SK-MEL-5 (cell line): ENCODE results near the gene GGTA1. TPM values are rescaled to one million over a fixed set of nuclear protein-coding genes. Genes with fewer than 3 reads are reported as not detected.
"Not testable (repeated sequence)": the region's sequence is repeated elsewhere in the genome, so short reads cannot be mapped to it uniquely, and the experiment has no call there.

Experiments
- DNase-seq: peaks from one replicate; pipeline ENCODE4 v3.0.0-alpha.2; 2016; ENCODE audit warnings: low read depth, low spot score
- in situ Hi-C: cut with HindIII; loops from 2 replicates; pipeline ENCODE4 v1.10.0; 2016; ENCODE audit warnings: low sequenced_read_pairs, high pct_unique_total_duplicates, low pct_unique_long_range_greater_than_20kb
- total RNA-seq: library from RNA; depleted of rRNA; stranded (reverse); fragments of >200 nt; shearing (Covaris generic); gene quantifications from 2 replicates; pipeline ENCODE4 v1.2.3, GENCODE V29; 2014

GGTA1 gene
- total RNA-seq, 1 experiment from 2014 or later: not detected

GRCh38 chr9:121474231-121474947, 25.3 kb downstream of the GGTA1 start:
- DNase-seq: no peak
- in situ Hi-C loops: no loop called here

- DNase-seq: no peak
- in situ Hi-C loops: no loop called here
Measured at GRCh38 chr9:121473229-121473628, 26.4 kb downstream of the GGTA1 start.

GRCh38 chr9:121472446-121472845, 27.2 kb downstream of the GGTA1 start:
- no peak for DNase-seq
- in situ Hi-C loops: no loop called here

GRCh38 chr9:121466142-121466541, 33.5 kb downstream of the GGTA1 start:
- DNase-seq: no peak
- in situ Hi-C loops: no loop called here

GRCh38 chr9:121464968-121465367, 34.7 kb downstream of the GGTA1 start:
- in situ Hi-C loops: no loop called here
- no peak for DNase-seq

GRCh38 chr9:121463026-121463807, 36.4 kb downstream of the GGTA1 start:
- in situ Hi-C loops: no loop called here
- peak; percentile 67 for DNase-seq

- no peak for DNase-seq
- in situ Hi-C loops: no loop called here
Measured at GRCh38 chr9:121459513-121459912, 40.1 kb downstream of the GGTA1 start.

- DNase-seq, in situ Hi-C loops: not testable (repeated sequence)
Measured at GRCh38 chr9:121458449-121458848, 41.2 kb downstream of the GGTA1 start.

- in situ Hi-C loops: no loop called here
- no peak for DNase-seq
Measured at GRCh38 chr9:121455527-121456239, 44.0 kb downstream of the GGTA1 start.

GRCh38 chr9:121454972-121455371, 44.7 kb downstream of the GGTA1 start:
- DNase-seq: no peak
- in situ Hi-C loops: no loop called here

- in situ Hi-C loops: no loop called here
- no peak for DNase-seq
Measured at GRCh38 chr9:121453232-121453892, 46.3 kb downstream of the GGTA1 start.

GRCh38 chr9:121452085-121452484, 47.6 kb downstream of the GGTA1 start:
- in situ Hi-C loops: no loop called here
- no peak for DNase-seq

GRCh38 chr9:121451586-121451985, 48.1 kb downstream of the GGTA1 start:
- no peak for DNase-seq
- in situ Hi-C loops: no loop called here

- in situ Hi-C loops: no loop called here
- no peak for DNase-seq
Measured at GRCh38 chr9:121450241-121450640, 49.4 kb downstream of the GGTA1 start.

GRCh38 chr9:121449786-121450185, 49.9 kb downstream of the GGTA1 start:
- in situ Hi-C loops: no loop called here

GRCh38 chr9:121447321-121447834, 52.3 kb downstream of the GGTA1 start:
- peak; percentile 32 for DNase-seq
- in situ Hi-C loops: no loop called here

More at GRCh38 chr9:121449786-121450185, 49.9 kb downstream of the GGTA1 start:
- DNase-seq: no peak

- DNase-seq: peak; percentile 18
- in situ Hi-C loops: no loop called here
Measured at GRCh38 chr9:121445986-121446385, 53.7 kb downstream of the GGTA1 start.

GRCh38 chr9:121443981-121444380, 55.7 kb downstream of the GGTA1 start:
- no peak for DNase-seq
- in situ Hi-C loops: no loop called here
